HG03558 (cell line): ENCODE data around the gene NUP210.

Experiments
- ATAC-seq: cut with Tn5 transposase; IDR thresholded peaks from one replicate; pipeline ENCODE4 v1.9.1; 2021; ENCODE audit warnings: moderate number of reproducible peaks; ENCODE audit not compliant: unreplicated experiment; ENCODE audit errors: extremely low read depth

NUP210 gene

DNA sequence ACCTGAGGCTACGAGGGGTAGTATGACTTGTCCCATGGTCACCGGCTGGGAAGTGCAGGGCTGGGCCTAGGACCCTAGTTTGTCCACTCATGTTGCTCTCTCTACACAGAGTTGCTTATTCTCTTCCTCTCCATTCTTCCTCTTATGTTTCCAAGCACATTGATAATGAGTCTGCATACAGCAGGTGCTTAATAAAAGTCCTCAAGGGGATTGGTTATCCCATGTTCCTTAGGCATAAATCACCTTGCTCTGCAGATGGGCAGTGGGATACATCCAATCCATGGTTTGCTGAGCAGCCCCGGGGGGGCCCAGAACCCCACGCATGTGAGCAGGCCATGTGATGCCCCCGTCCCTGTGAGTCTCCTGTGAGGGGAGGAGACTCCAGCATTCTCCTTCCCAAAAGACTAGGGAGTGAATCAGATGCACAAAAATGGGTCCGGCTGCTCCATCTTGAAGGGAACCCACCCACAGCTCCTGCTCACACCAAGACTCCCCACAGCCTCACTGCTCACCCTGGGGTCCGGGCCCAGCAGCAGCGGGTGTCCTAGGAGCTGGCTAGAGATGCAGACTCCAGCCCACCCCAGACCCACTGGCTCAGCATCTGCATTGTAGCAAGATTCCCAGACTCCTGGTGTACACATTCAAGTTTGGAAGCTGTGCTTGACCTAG lies 139.9 kb downstream of the NUP210 start:
- ATAC-seq, result no peak

DNA sequence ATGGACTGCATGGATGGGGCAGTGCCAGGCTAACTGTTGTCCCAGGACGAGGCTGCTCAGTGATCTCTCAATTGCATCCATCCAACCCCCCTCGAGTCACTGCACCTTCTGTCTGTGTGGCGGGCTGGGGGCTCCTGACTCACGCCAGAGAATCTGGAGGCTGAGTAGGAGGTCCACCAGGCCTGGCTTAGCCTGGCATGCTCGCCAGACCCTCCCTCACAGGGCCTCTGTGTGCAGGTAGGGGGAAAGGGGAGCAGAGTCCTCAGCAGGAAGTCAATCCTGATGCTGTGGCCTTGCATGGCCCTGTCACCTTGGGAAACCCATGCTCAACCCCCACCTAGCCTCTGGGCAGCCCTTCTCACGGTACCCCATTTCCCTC lies 140.6 kb downstream of the NUP210 start:
- no peak for ATAC-seq

DNA sequence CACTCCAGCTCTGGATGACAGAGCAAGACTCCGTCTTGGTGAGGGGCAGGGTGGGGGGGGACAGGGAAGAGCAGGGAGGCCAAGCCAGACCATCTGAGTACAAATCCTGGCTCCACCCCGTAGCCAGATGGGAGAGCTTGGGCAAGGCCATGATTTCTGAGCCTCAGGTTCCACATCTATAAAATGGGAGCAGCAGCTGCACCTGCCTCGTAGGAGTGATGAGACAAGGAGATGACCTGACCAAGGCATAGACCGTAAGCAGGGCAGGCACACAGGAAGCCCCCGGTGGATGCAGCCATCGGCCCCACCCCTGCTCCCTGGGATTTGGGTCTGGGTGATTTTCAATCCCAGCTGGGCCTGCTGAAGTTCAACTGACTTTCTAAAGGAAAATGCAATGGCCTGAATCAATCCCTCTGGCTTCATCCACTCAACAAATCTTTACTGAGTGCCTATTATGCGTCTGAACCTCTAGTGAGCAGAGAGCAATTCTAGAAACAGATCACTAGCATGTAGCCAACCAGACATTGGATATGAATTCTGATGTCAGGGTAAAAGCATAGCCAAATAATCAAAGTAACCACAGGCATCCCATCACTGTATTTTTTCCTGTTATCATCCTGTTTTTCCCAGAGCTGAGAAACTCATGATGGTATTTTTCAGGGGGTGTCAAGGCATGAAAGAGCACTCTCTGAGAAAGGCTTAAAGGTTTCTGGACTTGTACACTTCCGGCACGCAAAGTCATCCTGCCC lies 141.2 kb downstream of the NUP210 start:
- ATAC-seq, result no peak

DNA sequence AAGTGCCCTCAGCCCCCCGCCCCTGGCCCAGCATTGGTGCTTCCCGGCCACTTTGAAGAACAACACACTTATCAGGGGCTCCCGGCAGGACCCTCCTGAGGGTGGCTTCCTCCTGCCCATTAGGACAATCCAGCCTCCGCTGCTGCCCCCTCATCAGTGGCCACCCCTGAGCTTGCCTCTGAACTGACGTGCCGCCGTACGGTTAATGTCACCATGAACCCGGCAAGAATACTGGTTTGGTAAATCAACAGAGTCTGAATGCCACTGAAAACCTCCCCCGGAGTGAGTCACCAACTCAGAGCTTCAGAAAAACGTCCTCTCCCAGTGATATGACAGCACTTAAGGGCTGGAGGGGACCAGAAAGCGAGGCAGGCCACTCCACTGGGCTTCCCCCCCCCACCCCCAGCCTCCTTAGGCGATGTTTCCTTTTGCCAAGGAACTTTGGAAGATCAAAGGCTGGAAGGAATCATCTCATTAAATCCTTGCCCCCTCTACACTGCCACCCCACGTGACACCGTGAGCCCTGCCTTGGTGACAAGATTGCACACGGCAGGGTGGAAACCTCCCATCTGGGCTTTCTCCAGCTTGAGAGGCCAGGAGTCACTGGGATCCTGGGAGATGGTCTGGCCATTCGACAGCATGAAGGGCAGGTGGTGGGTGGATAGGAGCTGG lies 142.1 kb downstream of the NUP210 start:
- no peak for ATAC-seq

DNA sequence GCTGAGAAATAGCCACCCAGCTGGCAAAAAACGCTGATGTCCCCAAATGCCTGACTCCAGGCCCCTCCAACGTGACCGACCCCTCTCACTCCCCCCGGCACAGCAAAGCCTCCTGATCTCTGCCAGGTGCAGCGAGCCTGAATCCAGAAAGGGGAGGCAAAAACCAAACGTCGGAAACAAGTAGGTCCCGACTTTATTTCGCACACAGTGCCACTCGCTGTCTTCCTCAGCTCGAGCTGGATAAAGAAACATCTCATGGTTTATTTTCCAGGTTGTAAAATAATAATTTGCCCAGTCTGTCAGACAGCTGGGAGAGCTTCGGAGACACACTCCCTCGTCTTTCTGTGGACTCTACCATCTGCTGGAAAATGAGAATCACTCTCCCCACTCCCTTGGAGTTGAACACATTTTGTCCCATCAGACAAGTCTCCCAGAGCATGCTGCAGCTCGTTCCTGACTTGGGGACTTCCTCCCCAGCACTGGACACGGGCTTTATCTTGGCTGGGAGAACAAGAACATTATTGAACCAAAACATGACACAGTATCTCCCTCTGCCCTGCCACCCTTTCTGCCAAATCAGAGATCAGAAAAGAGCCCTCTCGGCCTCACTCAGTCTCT lies 142.8 kb downstream of the NUP210 start:
- ATAC-seq, result no peak

DNA sequence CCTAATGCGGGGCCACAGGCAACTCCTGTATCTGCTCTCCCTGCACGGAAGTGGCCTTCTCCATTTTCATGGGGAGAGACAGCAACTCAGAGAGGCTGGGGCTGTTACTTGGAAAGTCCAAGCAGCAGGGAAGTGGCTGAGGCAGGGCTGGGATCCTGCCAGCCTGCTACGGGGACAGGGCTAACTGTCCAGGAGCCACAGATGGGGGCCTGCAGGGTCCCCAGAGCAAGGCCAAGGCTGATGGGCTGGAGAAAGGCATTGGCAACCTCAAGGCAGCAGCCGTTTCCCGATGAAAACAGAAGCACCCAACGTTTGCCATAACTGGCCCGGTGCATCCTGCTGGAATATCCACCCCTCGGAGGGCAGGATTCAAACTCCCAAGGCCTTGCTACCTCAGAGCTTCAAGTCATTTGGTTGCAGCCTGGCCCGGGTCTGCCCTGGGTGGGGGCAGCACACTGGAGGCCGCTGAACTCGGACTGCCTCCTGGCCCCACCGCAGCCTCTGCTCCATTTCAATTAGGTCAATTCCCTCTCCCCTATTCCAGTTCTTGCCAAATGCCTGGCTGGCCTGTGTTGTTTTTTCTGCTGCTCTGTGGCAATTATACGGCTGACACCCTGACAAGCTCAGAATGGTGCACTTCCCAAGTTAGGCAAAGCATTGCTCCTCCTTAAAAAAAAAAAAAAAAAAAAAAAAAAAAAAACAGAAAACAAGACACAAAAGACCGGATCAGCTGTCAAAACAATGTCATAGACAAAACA lies 143.5 kb downstream of the NUP210 start:
- ATAC-seq, result no peak

DNA sequence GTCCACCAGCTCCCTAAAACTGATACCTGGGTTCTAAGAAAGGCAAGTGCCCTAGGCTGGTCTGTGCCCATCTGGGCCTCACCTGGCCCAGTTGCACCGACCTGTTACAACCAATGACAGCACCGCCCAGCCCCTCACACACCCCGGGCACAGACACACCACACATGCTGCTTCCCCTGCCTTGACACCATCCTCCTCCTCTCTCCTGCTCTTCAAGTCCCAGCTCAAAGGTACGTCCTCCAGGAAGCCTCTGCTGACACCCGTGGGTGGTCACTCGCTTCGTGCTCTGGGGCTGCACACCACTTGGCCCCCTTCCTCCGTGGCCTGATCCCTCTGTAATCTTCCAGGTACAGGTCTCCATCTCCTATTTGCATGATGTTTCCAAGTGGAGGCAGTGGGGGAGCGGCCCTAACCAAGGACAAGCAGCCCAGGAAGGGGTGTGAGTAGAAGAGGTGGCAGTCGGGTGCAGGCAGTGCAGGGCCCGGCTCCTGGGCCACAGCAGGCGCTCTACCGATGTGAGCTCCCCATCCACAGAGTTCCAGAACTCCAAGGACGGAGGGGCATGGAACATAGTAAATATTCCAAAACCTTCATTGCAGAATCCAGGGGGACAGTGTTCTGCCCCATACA lies 144.6 kb downstream of the NUP210 start:
- no peak for ATAC-seq

DNA sequence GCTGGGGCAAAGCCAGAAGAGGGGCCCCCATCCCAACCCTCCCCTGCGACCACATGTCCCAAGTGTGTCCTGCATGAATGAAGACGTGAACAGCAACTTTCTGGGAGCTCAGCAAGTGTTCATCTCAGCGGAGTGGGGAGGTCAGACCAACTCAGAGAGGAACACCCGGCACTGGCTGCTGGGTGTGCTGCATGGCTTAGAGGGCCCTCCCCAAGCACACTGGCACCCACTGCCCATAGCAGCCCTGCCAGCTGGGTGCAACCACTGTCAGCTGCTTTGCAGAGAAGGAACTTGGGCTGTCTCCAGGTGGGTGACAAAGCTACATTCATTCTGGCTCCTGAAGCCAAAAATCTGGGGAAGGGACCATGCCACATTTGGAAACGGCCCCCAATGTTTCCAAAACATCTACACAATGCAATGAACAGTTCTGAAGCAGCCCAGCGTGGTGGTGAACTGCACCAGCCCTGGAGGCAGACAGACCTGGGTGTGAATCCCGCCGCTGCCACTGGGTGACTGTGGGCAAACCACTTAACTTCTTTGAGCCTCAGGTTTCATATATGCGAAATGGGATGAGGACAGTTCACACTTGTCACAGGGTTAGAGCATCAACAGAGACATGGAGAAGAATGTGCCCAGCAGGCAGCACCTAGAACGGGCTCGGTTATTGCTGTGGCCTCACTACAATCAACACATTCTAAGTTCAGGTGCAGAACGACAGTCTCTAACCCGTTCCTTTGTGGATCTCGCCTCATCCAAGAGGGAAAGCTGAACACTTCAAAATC lies 145.4 kb downstream of the NUP210 start:
- ATAC-seq, result no peak

DNA sequence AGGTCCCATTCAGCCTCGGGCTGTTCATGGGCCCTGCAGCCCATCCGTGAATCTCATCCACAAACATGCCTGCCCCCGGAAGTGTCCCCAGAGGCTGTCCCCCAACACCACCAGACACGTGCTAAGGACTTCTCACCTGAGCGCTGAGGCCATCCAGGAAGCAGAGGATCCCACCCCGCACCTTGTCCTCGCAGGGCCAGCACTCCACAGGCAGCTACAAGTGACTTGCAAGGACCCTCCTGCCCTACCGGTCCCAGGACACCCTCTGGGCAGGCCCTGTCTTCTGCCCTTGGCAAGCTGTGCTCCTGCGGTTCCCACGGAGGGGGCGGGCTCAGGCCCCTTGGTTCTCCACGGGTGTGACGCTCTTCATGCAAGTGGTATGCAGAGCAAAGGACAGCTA lies 146.0 kb downstream of the NUP210 start:
- no peak for ATAC-seq

DNA sequence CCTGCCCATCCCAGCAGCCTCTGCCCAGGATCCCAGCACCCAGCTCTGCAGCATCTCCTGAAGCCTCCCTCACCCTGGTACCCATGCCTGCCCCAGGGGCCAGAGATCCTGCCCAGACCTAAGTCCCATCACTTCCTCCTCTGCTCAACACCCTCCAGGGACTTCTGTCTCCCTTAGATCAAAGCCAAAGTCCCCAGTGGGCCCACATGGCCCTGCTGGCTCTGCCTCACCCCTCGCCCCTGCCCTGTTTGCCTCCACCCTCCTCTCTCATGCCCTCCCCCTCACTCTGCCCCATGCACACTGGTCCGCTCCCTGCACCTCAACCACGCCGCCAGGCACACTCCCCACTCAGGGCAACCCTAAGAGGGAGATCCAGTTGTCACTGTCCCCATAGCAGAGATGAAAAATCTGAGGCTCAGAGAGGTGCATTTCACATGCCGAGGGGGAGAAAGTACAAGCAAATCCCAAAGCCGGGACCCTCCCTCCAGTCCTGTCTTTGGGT lies 146.5 kb downstream of the NUP210 start:
- ATAC-seq, result no peak

DNA sequence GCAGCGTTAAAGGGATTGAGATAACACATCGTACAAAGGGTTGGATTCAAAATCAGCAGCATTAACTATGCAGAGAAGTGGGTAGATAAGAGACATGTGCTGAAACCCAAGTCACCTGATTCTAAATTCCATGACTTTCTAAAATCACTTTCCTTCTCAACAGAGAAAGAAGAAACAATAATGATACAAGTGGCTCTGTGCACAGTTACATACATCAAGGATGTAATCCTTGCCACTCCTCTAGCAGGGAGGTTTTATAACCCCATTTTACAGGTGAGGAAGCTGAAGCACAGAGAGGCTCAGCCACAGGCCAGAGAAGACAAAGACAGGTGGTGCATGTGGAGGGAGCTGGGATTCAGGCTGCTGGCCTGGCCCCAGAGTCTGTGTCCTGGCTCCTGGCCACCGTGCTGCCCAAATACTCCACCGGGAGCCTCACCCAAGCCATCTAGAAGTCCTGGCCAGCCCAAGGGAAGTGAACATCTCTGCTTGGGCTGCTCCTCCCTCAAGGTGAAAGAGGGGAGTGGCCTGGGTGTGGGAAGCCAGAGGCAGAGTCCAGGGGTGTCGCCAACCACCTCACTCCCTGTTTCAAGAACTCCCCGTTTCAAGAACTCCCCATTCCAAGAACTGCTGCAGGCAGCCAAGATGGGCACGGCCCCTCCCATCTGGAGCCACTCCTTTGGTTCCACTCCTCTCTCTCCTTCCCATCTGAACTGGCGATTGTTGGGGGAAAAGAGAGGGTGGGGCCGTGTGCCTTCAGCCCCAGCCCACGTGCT lies 147.1 kb downstream of the NUP210 start:
- ATAC-seq, result no peak

DNA sequence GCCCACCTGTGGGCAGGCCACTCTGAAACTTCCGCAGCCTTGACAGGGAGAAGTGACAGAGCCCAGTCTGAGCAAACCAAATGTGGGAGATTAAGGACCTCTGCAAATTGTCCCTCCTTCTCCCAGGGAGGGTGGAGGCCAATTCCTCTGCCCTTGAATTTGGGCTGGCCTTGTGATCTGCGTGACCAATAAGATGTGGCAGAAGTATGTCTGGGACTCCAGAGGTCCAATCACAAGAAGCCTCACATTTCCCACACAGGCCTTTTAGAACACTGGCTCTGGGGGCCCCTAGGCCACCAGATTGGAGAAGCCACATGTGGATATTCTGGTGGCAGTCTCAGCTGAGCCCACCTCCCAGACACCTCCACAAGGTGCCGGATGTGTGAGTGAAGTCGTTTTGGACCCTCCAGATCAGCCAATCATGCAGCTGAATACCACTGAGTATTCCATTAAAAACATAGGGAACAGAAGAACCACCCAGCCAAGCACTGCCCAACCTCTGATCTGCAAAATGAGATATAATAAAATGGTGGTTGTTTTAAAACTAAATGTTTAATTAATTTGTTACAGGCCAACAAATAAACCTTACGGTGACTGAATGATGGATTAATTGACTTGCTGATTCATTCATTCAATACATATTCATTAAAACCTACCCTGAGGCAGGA lies 150.3 kb downstream of the NUP210 start:
- ATAC-seq, result no peak

DNA sequence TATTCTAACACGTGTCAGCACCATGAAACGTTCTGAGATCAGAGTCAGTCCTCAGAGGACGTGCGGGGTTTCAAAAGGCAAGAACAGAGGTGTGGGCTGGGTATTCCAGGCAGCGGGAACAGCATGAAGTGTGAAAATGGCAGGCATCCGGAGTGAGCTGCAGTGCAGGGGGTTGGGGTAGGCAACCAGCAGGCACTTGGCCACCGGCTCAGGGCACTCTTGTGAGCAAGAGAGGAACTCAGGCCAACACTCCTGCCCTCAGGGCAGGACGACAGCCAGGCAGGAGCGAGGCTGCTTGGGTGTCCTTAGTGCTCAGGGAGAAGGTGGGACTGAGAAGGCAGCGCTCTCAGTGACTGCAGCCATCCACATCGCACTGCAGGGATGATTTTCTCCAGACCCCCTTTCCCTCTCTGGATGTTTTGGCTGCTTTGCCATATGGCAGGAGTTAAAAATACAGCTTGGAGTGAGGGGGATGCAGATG lies 151.1 kb downstream of the NUP210 start:
- no peak for ATAC-seq

DNA sequence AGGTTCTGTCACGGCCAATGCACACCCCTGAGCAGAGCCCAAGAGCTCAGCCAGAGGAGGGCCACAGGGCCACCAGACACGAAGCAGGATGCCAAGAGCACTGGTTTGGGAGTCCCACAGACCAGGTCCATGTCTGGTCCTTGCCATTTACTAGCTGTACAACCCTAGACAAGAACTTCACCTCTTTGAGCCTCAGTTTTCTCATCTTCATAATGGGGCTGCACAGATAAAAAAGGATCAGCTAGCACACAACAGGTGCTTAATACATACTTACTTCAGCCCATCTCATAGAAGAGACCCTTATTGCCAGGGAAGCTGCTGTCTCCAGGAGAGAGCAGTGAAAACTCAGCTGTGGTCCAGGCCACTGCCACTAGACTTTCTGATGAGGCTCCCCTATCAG lies 152.0 kb downstream of the NUP210 start:
- ATAC-seq, result no peak

DNA sequence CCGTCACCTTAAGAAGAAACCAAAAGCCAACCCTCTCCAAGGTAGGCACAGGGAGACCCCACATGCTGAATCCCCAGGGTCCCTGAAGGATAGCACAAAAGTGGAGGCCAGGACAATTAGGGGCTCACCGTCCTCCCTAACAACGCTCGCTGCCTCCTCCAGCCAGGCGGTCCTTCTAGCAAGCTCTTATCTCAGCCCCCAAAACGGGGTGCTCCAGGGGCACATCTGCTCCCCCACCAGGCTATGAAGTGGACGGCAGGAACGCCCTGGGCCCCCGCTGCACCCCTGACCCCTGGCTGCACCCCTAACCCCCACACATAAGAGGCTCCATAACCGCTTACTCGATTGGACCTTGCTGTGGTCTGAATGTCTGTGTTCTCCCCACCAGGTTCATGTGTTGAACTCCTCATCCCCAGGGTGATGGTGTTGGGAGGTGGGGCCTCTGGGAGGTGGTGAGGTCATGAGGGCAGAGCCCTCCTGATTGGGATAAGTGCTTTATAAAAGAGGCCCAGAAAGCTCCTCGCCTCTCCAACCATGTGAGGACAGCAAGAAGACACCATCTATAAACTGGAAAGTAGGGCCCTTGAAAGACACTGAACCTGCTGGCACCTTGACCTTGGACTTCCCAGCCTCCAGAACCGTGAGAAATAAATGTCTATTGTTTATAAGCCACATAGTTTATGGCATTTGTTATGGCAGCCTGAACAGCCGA lies 153.3 kb downstream of the NUP210 start:
- no peak for ATAC-seq
